ENCODE measurements around the gene FAM193B.
A peak's percentile ranks its signal among the peaks of the same experiment; 100 is the strongest.
"Not testable (repeated sequence)": the region's sequence is repeated elsewhere in the genome, so short reads cannot be mapped to it uniquely, and the experiment has no call there.

Gene FAM193B

GRCh38 chr5:177536386-177536785 is 18.0 kb downstream of the FAM193B start:
- DNase-seq = no peak

GRCh38 chr5:177535125-177535524 is 19.2 kb downstream of the FAM193B start:
- DNase-seq = no peak

GRCh38 chr5:177534433-177534832 is 19.9 kb downstream of the FAM193B start:
- not testable (repeated sequence) for DNase-seq

GRCh38 chr5:177531209-177531940 is 23.0 kb downstream of the FAM193B start:
- no peak for DNase-seq

GRCh38 chr5:177530638-177531037 is 23.7 kb downstream of the FAM193B start:
- DNase-seq = no peak

GRCh38 chr5:177529247-177530203 is 24.8 kb downstream of the FAM193B start:
- no peak for DNase-seq

- no peak for DNase-seq
Observed at GRCh38 chr5:177528631-177529030, 25.7 kb downstream of the FAM193B start.

- DNase-seq = no peak
Observed at GRCh38 chr5:177527595-177527994, 26.8 kb downstream of the FAM193B start.

- no peak for DNase-seq
Observed at GRCh38 chr5:177526791-177527190, 27.6 kb downstream of the FAM193B start.

- no peak for DNase-seq
Observed at GRCh38 chr5:177526191-177526590, 28.2 kb downstream of the FAM193B start.

- DNase-seq = no peak
Observed at GRCh38 chr5:177524941-177525655, 29.3 kb downstream of the FAM193B start.

- DNase-seq = no peak
Observed at GRCh38 chr5:177524539-177524900, 29.8 kb downstream of the FAM193B start.

- DNase-seq = no peak
Observed at GRCh38 chr5:177523711-177524538, 30.4 kb downstream of the FAM193B start.

- DNase-seq = no peak
Observed at GRCh38 chr5:177520916-177521513, 33.3 kb downstream of the FAM193B start.

GRCh38 chr5:177520271-177520670 is 34.1 kb downstream of the FAM193B start:
- no peak for DNase-seq

- DNase-seq = no peak
Observed at GRCh38 chr5:177519463-177520235, 34.7 kb downstream of the FAM193B start.

- DNase-seq = peak; percentile 94
Observed at GRCh38 chr5:177516601-177517568, 37.5 kb downstream of the FAM193B start, which contains the start of gene DDX41. Gene DDX41, minus strand, starts transcription at chr5:177516961. Its CDS starts 16 bp downstream, at chr5:177516945.

- no peak for DNase-seq
Observed at GRCh38 chr5:177515580-177515979, 38.8 kb downstream of the FAM193B start.

- DNase-seq = no peak
Observed at GRCh38 chr5:177514541-177514940, 39.8 kb downstream of the FAM193B start.

- DNase-seq = no peak
Observed at GRCh38 chr5:177513500-177513899, 40.9 kb downstream of the FAM193B start.
